Stomach smooth muscle (tissue), 2 donors: ENCODE measurements around the gene NAPB.

Experiments
- H3K27ac ChIP-seq: one replicate; pipeline ENCODE4 v1.7.0; 2013; ENCODE audit warnings: mild to moderate bottlenecking, low read length, inconsistent platforms
- H3K27me3 ChIP-seq, 2 donors: one replicate each; pipeline ENCODE4 v1.7.0; 2013; ENCODE audit warnings: low read length in 2 of 2; ENCODE audit not compliant: insufficient read depth in 2 of 2, control insufficient read depth in 1 of 2
- H3K36me3 ChIP-seq, 2 donors: one replicate each; pipeline ENCODE4 v1.7.0; 2013; ENCODE audit warnings: low read length in 2 of 2; ENCODE audit not compliant: control insufficient read depth in 2 of 2, insufficient read depth in 2 of 2
- H3K4me1 ChIP-seq: one replicate; pipeline ENCODE4 v1.7.0; 2013; ENCODE audit warnings: low read length; ENCODE audit not compliant: control insufficient read depth, insufficient read depth
- H3K4me3 ChIP-seq, 2 donors: one replicate each; pipeline ENCODE4 v1.7.0; 2013; ENCODE audit warnings: low read length in 2 of 2
- H3K9ac ChIP-seq, 2 donors: one replicate each; pipeline ENCODE4 v1.7.0; 2013; ENCODE audit warnings: low read length in 2 of 2, mild to moderate bottlenecking in 1 of 2
- H3K9me3 ChIP-seq, 2 donors: one replicate each; pipeline ENCODE4 v1.7.0; 2013; ENCODE audit warnings: low read length in 2 of 2; ENCODE audit not compliant: control insufficient read depth in 2 of 2
- donor health status: healthy.
- donor health status: Pancreatic carcinoma.

NAPB gene

GRCh38 chr20:23451956-23452487 is 30.7 kb upstream of the NAPB start:
- Histone ChIP-seq H3K36me3 (no peaks in the 10 kb centered on the region), H3K4me1 (peaks cover 2% of the 10 kb centered on the region), H3K9ac (no peak overlapping the region), H3K27ac (no peak overlapping the region), H3K4me3 (no peak overlapping the region), H3K27me3 (peaks cover 0 to 10% of the 10 kb centered on the region in 2 donors), H3K9me3 (no peaks in the 10 kb centered on the region)

GRCh38 chr20:23450877-23451276 is 29.6 kb upstream of the NAPB start:
- Histone ChIP-seq H3K9me3 (no peaks in the 10 kb centered on the region), H3K4me1 (peaks cover 2% of the 10 kb centered on the region), H3K36me3 (no peaks in the 10 kb centered on the region), H3K4me3 (no peak overlapping the region), H3K9ac (no peak overlapping the region), H3K27me3 (peaks cover 0 to 10% of the 10 kb centered on the region in 2 donors), H3K27ac (no peak overlapping the region)

DNA sequence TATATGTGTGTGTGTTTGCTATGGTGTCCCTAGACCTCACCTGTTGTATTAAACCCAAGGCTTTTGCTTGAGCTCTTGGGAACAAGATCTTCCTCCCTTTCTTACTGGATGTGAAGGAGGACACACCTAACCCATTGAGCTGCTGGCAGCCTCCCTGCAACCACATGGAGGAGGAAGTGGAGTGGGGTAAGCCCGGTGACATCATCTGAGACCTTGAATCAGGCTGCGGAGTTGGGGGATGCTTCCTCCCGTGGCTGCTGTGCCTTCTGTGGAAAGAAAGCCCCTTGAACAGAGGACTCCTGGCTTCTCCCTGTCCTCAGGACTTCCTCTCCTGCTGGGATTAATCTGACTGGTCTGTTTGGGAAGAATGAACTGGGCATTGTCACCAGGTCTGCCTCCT is 28.1 kb upstream of the NAPB start:
- Histone ChIP-seq H3K9ac (no peak overlapping the region), H3K9me3 (no peaks in the 10 kb centered on the region), H3K27me3 (peaks cover 0 to 9% of the 10 kb centered on the region in 2 donors), H3K36me3 (no peaks in the 10 kb centered on the region), H3K4me1 (peaks cover 2% of the 10 kb centered on the region), H3K27ac (no peak overlapping the region), H3K4me3 (no peak overlapping the region)

DNA sequence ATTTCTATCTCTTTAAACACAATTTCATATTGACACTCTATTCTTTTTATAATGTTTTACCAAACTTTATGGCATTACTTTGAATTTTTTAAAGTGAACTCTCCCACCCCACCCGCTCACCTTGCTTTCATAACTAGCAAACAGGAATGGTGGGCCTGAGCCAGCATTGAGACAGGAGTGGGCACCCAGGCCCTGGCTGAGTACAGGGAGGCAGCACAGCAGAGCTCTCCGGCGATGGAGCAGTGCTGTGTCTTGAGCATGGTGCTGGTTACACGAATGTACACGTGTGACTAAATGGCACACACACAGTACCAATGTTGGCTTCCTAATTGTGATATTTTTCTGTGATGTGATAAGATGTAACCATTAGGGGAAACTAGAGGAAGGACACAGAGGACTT is 26.9 kb upstream of the NAPB start:
- Histone ChIP-seq H3K36me3 (no peaks in the 10 kb centered on the region), H3K4me3 (no peak overlapping the region), H3K27ac (no peak overlapping the region), H3K4me1 (peaks cover 2% of the 10 kb centered on the region), H3K9ac (no peak overlapping the region), H3K9me3 (no peaks in the 10 kb centered on the region), H3K27me3 (peaks cover 0 to 2% of the 10 kb centered on the region in 2 donors)

- Histone ChIP-seq H3K36me3 (no peaks in the 10 kb centered on the region), H3K27ac (no peak overlapping the region), H3K9me3 (no peaks in the 10 kb centered on the region), H3K9ac (no peak overlapping the region), H3K27me3 (no peaks in the 10 kb centered on the region), H3K4me1 (no peaks in the 10 kb centered on the region), H3K4me3 (no peak overlapping the region)
Observed at GRCh38 chr20:23446505-23446904, 25.2 kb upstream of the NAPB start.

GRCh38 chr20:23445596-23446217 is 24.4 kb upstream of the NAPB start:
- no peak overlapping the region for H3K4me3 ChIP-seq
- H3K9me3 ChIP-seq = no peaks in the 10 kb centered on the region
- H3K36me3 ChIP-seq = no peaks in the 10 kb centered on the region
- no peak overlapping the region for H3K27ac ChIP-seq
- no peaks in the 10 kb centered on the region for H3K27me3 ChIP-seq
- no peak overlapping the region for H3K9ac ChIP-seq
- H3K4me1 ChIP-seq = no peaks in the 10 kb centered on the region

DNA sequence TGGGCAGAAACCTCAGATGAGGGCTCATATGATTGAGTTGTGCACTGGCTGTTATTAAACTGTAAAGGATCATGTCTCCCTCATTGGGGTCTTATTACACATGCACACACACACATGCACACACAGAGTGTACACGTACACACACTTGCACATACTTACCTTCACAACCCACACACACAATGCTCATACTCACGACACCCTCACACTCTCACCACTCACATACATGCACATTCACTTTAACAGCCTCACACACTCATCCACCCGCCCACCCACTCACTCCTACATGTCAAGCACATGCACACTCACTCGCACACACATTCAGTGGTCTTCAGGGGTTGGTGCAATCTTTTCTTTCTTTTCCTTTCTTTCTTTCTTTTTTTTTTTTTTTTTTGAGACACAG is 23.6 kb upstream of the NAPB start:
- Histone ChIP-seq H3K27me3 (no peaks in the 10 kb centered on the region), H3K9ac (no peak overlapping the region), H3K27ac (no peak overlapping the region), H3K9me3 (no peaks in the 10 kb centered on the region), H3K4me1 (no peaks in the 10 kb centered on the region), H3K4me3 (no peak overlapping the region), H3K36me3 (no peaks in the 10 kb centered on the region)

DNA sequence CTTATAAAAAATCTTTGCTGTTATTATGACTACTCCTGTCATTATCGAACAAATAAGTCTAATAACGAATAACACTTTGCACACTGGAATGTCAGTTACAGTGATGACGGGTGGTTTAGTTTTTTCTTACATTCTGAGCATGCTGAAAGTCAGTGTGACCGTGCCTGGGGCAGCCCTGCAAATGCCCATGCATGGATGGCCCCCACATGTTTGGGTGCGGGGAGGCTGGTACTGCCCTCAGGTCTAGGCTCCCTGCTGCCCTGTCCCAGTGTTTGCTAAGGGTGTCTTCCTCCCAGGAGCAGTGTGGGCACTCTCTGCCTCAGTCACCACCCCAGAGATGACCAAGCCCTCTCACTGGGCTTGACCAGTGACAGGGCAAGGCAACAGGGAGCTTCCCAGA is 21.1 kb upstream of the NAPB start:
- H3K36me3 ChIP-seq = no peaks in the 10 kb centered on the region
- no peak overlapping the region for H3K27ac ChIP-seq
- no peaks in the 10 kb centered on the region for H3K4me1 ChIP-seq
- H3K9ac ChIP-seq = no peak overlapping the region
- H3K9me3 ChIP-seq = no peaks in the 10 kb centered on the region
- H3K4me3 ChIP-seq = no peak overlapping the region
- H3K27me3 ChIP-seq = no peaks in the 10 kb centered on the region

GRCh38 chr20:23441850-23442313 is 20.6 kb upstream of the NAPB start:
- H3K36me3 ChIP-seq = no peaks in the 10 kb centered on the region
- H3K9ac ChIP-seq = no peak overlapping the region
- no peaks in the 10 kb centered on the region for H3K4me1 ChIP-seq
- no peak overlapping the region for H3K4me3 ChIP-seq
- H3K9me3 ChIP-seq = no peaks in the 10 kb centered on the region
- no peaks in the 10 kb centered on the region for H3K27me3 ChIP-seq
- H3K27ac ChIP-seq = no peak overlapping the region

GRCh38 chr20:23440004-23440403 is 18.7 kb upstream of the NAPB start:
- Histone ChIP-seq H3K4me1 (no peaks in the 10 kb centered on the region), H3K4me3 (no peak overlapping the region), H3K27ac (no peak overlapping the region), H3K36me3 (no peaks in the 10 kb centered on the region), H3K27me3 (no peaks in the 10 kb centered on the region), H3K9me3 (no peaks in the 10 kb centered on the region), H3K9ac (no peak overlapping the region)

DNA sequence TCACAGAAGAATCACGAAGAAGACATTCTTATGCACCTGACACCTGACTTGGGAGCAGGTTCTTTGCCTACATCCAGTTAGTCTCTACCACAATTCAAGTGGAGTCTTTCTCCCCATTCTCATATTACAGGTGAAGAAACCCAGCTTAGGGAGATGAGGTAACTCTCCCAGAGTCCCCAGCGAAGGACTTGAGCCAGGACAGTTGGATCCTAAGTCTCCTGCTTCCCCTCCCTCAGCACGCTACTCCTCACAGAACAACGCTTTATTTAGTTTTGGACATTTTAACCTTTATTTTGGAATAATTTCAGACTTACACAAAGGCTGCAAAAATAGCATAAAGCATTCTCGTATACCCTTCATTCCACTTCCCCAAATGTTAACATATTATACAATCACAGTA is 17.4 kb upstream of the NAPB start:
- Histone ChIP-seq H3K27me3 (no peaks in the 10 kb centered on the region), H3K9me3 (no peaks in the 10 kb centered on the region), H3K4me1 (no peaks in the 10 kb centered on the region), H3K9ac (no peak overlapping the region), H3K36me3 (no peaks in the 10 kb centered on the region), H3K4me3 (no peak overlapping the region), H3K27ac (no peak overlapping the region)
